Measurements from ENCODE around the gene POC1A. TPM values are rescaled to one million over a fixed set of nuclear protein-coding genes. Genes with fewer than 3 reads are reported as not detected.

The POC1A gene
- total RNA-seq, 6 donors from 2014 or later, result 1.0 to 4.2 (median 2.8) TPM

DNA sequence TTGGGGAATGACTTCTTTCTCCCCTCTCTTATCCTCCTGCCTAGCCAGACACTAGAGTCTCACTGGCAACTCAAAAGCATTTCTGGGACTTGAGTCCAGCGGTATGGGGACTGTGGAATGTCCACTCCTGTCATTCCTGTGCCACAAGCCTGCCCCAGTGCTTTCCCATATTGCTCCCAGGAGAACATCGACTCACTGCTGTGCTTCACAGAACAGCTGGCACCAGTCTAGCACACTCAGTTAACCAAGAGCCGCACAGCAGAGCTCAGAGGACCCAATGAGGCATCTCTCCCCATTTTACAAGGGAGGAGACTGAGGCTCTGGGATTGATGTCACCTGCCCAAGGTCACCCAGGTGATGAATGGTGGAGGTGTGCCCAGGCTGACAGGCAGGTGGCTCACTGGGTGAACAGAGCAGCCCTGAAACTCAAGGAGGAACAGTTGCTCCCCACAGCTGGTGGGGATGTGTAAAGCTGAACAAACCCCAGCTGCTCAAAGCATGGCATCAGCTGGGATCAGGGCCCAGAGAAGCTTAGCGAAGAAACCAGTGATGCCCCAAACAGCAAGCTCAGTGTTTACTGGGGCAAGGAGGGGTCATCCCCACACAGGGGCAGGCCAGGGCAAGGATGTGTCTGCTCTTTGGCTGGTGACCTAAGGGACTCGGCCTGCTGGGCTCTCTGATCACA, 62.5 kb downstream of the POC1A start:
- peak in 1 of 2 donors; percentile 44 for DNase-seq
- Histone ChIP-seq H3K4me1 (peaks cover 26 to 43% (median 37%) of the 10 kb centered on the region in 4 donors), H3K36me3 (no peaks in the 10 kb centered on the region), H3K4me3 (no peak overlapping the region), H3K27ac (peak overlapping the region in 3 of 4 donors; percentile 68 to 72 (median 70)), H3K9me3 (no peaks in the 10 kb centered on the region), H3K27me3 (no peaks in the 10 kb centered on the region)
- WGBS, 2 donors, result 62 to 81% methylated on average over 5 of the region's 5 CpGs
- ATAC-seq (ENCODE audit: low FRiP score in 2 of 2), result no peak
- TF ChIP-seq EP300 (IDR thresholded peaks at IDR 0.05) (no peak), POLR2AphosphoS5 (IDR thresholded peaks at IDR 0.05) (peak in 1 of 2 donors; percentile 41)

GRCh38 chr3:52090933-52091468, 63.2 kb downstream of the POC1A start:
- DNase-seq, result no peak
- Histone ChIP-seq H3K4me3 (no peak overlapping the region), H3K27ac (peak overlapping the region; percentile 62 to 72 (median 69)), H3K27me3 (no peaks in the 10 kb centered on the region), H3K9me3 (no peaks in the 10 kb centered on the region), H3K36me3 (no peaks in the 10 kb centered on the region), H3K4me1 (peaks cover 30 to 48% (median 39%) of the 10 kb centered on the region in 4 donors)
- no peak for TF ChIP-seq POLR2A (IDR thresholded peaks at IDR 0.05)
- TF ChIP-seq, protein P1, sequence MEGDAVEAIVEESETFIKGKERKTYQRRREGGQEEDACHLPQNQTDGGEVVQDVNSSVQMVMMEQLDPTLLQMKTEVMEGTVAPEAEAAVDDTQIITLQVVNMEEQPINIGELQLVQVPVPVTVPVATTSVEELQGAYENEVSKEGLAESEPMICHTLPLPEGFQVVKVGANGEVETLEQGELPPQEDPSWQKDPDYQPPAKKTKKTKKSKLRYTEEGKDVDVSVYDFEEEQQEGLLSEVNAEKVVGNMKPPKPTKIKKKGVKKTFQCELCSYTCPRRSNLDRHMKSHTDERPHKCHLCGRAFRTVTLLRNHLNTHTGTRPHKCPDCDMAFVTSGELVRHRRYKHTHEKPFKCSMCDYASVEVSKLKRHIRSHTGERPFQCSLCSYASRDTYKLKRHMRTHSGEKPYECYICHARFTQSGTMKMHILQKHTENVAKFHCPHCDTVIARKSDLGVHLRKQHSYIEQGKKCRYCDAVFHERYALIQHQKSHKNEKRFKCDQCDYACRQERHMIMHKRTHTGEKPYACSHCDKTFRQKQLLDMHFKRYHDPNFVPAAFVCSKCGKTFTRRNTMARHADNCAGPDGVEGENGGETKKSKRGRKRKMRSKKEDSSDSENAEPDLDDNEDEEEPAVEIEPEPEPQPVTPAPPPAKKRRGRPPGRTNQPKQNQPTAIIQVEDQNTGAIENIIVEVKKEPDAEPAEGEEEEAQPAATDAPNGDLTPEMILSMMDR (IDR thresholded peaks at IDR 0.05), result no peak
- TF ChIP-seq POLR2AphosphoS5 (IDR thresholded peaks at IDR 0.05), result no peak
- TF ChIP-seq EP300 (IDR thresholded peaks at IDR 0.05), result no peak
- WGBS, 2 donors, result 88 to 98% methylated on average over 8 of the region's 8 CpGs
- ATAC-seq (ENCODE audit: low FRiP score in 2 of 2), result no peak

GRCh38 chr3:52090131-52090932, 63.9 kb downstream of the POC1A start:
- no peaks in the 10 kb centered on the region for H3K27me3 ChIP-seq
- DNase-seq (no peak), ATAC-seq (ENCODE audit: low FRiP score in 2 of 2) (peak in 1 of 2 donors; percentile 63)
- H3K4me3 ChIP-seq, result no peak overlapping the region
- WGBS, 2 donors, result 82 to 89% methylated on average over 10 of the region's 12 CpGs
- peak overlapping the region; percentile 62 to 72 (median 69) for H3K27ac ChIP-seq
- no peaks in the 10 kb centered on the region for H3K9me3 ChIP-seq
- H3K36me3 ChIP-seq, result no peaks in the 10 kb centered on the region
- TF ChIP-seq POLR2A (IDR thresholded peaks at IDR 0.05) (no peak), POLR2AphosphoS5 (IDR thresholded peaks at IDR 0.05) (no peak)
- peaks cover 30 to 48% (median 39%) of the 10 kb centered on the region in 4 donors for H3K4me1 ChIP-seq

DNA sequence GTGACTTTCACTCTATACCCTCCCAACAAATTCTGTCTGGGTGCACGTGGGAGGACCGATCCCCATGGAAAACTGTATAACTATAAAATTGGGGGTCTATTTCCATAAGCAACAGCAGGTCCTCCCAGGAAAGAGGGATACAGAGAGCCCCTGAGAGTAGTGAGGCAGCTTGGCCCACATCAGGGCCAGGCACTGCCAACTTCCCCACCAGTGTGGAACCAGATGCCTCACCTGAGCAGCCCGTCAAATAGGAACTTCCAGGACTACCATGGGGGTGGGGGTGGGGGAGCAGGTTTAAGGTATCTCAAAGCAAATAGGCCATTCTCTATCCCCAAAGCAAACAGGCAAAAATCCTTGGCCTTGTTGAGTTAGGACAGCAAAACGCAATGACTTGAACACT, 64.5 kb downstream of the POC1A start:
- Histone ChIP-seq H3K27me3 (no peaks in the 10 kb centered on the region), H3K4me3 (no peak overlapping the region), H3K4me1 (peaks cover 30 to 48% (median 39%) of the 10 kb centered on the region in 4 donors), H3K27ac (peak overlapping the region in 3 of 4 donors; percentile 68 to 72 (median 70)), H3K36me3 (no peaks in the 10 kb centered on the region), H3K9me3 (no peaks in the 10 kb centered on the region)
- no peak for ATAC-seq (ENCODE audit: low FRiP score in 2 of 2)
- DNase-seq, result no peak
- TF ChIP-seq EP300 (IDR thresholded peaks at IDR 0.05) (no peak), POLR2A (IDR thresholded peaks at IDR 0.05) (no peak), POLR2AphosphoS5 (IDR thresholded peaks at IDR 0.05) (no peak)
- TF ChIP-seq, protein P1 (IDR thresholded peaks at IDR 0.05), result no peak
- WGBS, 2 donors, result 86 to 89% methylated on average over 4 of the region's 4 CpGs

DNA sequence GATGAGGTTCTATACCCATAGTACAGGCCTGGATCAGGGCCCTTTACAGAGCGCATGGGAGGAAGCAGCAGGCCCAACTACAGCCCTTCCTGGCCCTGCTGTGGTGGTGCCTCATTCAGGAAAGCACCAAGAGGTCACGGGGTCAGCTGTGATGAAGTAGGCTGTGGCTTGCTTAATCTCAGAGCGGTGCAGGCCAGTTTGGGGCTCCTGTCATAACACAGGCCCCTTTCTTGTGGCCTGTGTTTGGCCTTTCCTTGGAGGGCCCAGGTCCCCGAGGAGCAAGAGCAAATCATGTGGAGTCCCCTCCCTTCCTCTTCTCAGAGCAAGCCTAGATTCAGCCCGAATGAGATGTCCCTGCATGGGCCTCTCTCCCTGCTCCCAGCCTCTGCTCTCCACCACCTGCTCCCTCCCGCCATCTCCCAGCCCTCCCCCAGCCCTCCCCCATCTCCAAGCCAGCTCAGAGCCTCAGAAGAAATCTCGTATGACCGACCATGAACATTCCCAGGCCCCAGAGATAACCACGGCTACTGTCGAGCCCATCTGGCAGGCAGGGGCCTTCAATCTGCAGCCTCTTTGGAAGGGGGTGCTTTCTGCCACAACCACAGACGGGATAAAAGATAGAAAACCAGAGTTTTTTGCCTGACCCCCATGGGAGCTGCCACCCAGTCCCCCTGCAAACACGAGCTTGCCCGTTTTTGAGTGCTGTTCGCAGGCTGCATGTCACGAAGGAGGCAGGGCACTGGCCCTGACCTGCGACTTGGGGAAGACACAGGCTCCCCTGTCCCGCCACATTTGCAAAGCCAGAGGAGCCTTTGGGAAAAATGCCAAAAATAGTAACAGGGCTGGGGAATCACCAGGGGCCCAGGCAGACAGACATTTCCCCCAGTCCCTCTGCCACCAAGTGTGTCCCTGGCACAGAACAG, 65.5 kb downstream of the POC1A start:
- Histone ChIP-seq H3K27me3 (no peaks in the 10 kb centered on the region), H3K27ac (peak overlapping the region in 2 of 4 donors; percentile 68 to 72), H3K9me3 (no peaks in the 10 kb centered on the region), H3K36me3 (no peaks in the 10 kb centered on the region), H3K4me1 (peaks cover 30 to 48% (median 39%) of the 10 kb centered on the region in 4 donors), H3K4me3 (no peak overlapping the region)
- WGBS, 2 donors, result 75 to 87% methylated on average over 13 to 17 of the region's 17 CpGs
- DNase-seq, result peak in 1 of 2 donors; percentile 59
- TF ChIP-seq, protein P1 (IDR thresholded peaks at IDR 0.05), result no peak
- peak in 1 of 2 donors; percentile 13 for TF ChIP-seq POLR2AphosphoS5 (IDR thresholded peaks at IDR 0.05)
- peak in 1 of 2 donors; percentile 14 for ATAC-seq (ENCODE audit: low FRiP score in 2 of 2)

All from upper lobe of left lung (tissue), 6 donors.